Karpas-422 (cell line): ENCODE measurements around the gene MCM5. TPM values are rescaled to one million over a fixed set of nuclear protein-coding genes. Genes with fewer than 3 reads are reported as not detected.

ENCODE experiments used
- DNase-seq: peaks from one replicate; pipeline ENCODE4 v3.0.0-alpha.2; 2015
- H2AFZ ChIP-seq: fragments of 200-600 bp; sonication (generic); 2 replicates; pipeline ENCODE4 v1.6.1; 2014; ENCODE audit warnings: antibody characterized with exemption, low read length, mixed read lengths
- H3K27ac ChIP-seq: fragments of 200-600 bp; sonication (generic); 2 replicates; pipeline ENCODE4 v1.5.1; 2014; ENCODE audit warnings: mild to moderate bottlenecking, low read length, moderate library complexity
- H3K27me3 ChIP-seq: fragments of 200-600 bp; sonication (generic); 2 replicates; pipeline ENCODE4 v1.6.1; 2014; ENCODE audit warnings: low read length, mixed read lengths
- H3K36me3 ChIP-seq: fragments of 200-600 bp; sonication (generic); 2 replicates; pipeline ENCODE4 v1.6.1; 2014; ENCODE audit warnings: low read length, mixed read lengths; ENCODE audit not compliant: insufficient read depth
- H3K4me1 ChIP-seq: fragments of 200-600 bp; sonication (generic); 2 replicates; pipeline ENCODE4 v1.6.1; 2014; ENCODE audit warnings: mild to moderate bottlenecking, low read length, mixed read lengths
- H3K4me2 ChIP-seq: fragments of 200-600 bp; sonication (generic); 2 replicates; pipeline ENCODE4 v1.6.1; 2014; ENCODE audit warnings: low read length, low read depth, mild to moderate bottlenecking; ENCODE audit not compliant: poor library complexity, severe bottlenecking
- H3K4me3 ChIP-seq: fragments of 200-600 bp; sonication (generic); 2 replicates; pipeline ENCODE4 v1.5.1; 2014; ENCODE audit warnings: mild to moderate bottlenecking, antibody characterized with exemption, low read length, mixed read lengths
- H3K79me2 ChIP-seq: fragments of 200-600 bp; sonication (generic); 2 replicates; pipeline ENCODE4 v1.6.1; 2014; ENCODE audit warnings: mild to moderate bottlenecking, low read length, mixed read lengths
- H3K9ac ChIP-seq: fragments of 200-600 bp; sonication (generic); 2 replicates; pipeline ENCODE4 v1.6.0; 2014; ENCODE audit warnings: low read length
- H3K9me2 ChIP-seq: fragments of 200-600 bp; sonication (generic), shearing (Covaris generic); replicated peaks from 2 replicates; pipeline ENCODE4 v1.6.0; 2014; ENCODE audit warnings: mild to moderate bottlenecking, low read length, moderate library complexity; ENCODE audit not compliant: insufficient read depth
- H3K9me3 ChIP-seq: fragments of 300-700, 200-600 bp; sonication (generic); 2 replicates; pipeline ENCODE4 v1.6.1; 2014; ENCODE audit warnings: low read length, mixed read lengths
- H4K20me1 ChIP-seq: fragments of 200-600 bp; sonication (generic); 2 replicates; pipeline ENCODE4 v1.6.1; 2014; ENCODE audit warnings: mild to moderate bottlenecking, antibody characterized with exemption, low read length, low read depth; ENCODE audit not compliant: insufficient read depth
- total RNA-seq: library from RNA; depleted of rRNA; stranded (reverse); fragments of >200 nt; shearing (Covaris generic); gene quantifications from 2 replicates; pipeline ENCODE4 v1.2.3, GENCODE V29; 2014; ENCODE audit warnings: low replicate concordance

Gene MCM5
- total RNA-seq, 1 experiment from 2014 or later: 83.7 TPM

DNA sequence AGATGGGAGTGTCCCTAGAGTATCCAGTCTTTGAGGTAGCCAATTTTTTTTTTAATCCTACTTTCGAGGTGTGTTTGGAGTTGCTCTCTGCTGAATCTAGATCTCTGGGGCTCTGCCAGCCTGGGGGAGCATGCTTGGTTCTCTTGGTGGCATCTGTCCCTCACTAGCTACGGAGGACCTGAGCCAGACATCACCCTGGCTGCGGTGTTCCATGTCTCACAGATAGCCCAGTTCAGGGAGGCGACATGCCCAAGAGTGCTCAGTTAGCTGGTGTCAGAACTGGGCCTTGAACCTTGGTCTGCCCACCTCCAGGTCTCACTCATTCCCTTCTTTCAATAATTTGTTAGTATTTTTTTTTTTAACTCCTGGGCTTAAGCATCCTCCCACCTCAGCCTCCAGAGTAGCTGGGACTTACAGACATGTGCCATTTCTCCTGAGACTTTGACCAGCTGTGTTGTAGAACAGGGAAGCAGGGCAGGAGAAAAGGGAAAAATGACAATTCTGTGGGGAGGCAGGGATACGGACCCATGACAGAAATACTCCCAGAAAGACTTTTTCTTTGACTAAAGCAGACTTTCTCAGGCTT, 18.4 kb upstream of the MCM5 start:
- Histone ChIP-seq H3K4me2 (peak overlapping the region; percentile 56), H3K27ac (no peak overlapping the region), H2AFZ (no peak overlapping the region), H3K79me2 (no peaks in the 10 kb centered on the region), H3K4me1 (peaks cover 46% of the 10 kb centered on the region), H3K36me3 (no peaks in the 10 kb centered on the region), H3K9ac (peak overlapping the region; percentile 15; the same call in 1 of the 2 replicates), H4K20me1 (no peaks in the 10 kb centered on the region), H3K4me3 (peak overlapping the region; percentile 53; the same call in 1 of the 2 replicates), H3K9me3 (no peaks in the 10 kb centered on the region), H3K27me3 (no peaks in the 10 kb centered on the region), H3K9me2 (no peaks in the 10 kb centered on the region)
- no peak for DNase-seq

DNA sequence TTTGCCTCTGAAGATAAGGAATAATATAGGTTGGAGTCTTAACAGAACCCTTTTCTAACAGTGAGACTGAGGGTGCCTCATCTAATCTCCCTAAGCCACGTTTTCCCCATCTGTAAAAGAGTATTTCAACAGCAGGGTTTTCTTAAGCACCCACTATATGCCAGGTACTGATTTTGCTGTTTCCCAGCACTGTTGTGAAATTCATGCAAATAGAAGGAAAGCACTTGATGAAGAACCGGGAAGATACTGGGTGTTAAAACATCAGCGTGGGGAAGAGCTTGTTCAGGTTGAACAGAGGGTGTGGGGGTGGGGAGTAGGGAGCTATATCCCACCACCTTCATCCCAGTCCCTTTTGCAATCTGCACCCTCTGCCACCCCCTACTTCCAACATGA, 16.3 kb upstream of the MCM5 start:
- no peaks in the 10 kb centered on the region for H3K79me2 ChIP-seq
- H4K20me1 ChIP-seq: no peaks in the 10 kb centered on the region
- H3K27ac ChIP-seq: no peak overlapping the region
- no peaks in the 10 kb centered on the region for H3K9me2 ChIP-seq
- peaks cover 25% of the 10 kb centered on the region for H3K4me1 ChIP-seq
- H3K4me2 ChIP-seq: no peak overlapping the region
- H3K9me3 ChIP-seq: no peaks in the 10 kb centered on the region
- H2AFZ ChIP-seq: no peak overlapping the region
- H3K36me3 ChIP-seq: no peaks in the 10 kb centered on the region
- H3K4me3 ChIP-seq: no peak overlapping the region
- H3K9ac ChIP-seq: no peak overlapping the region
- no peaks in the 10 kb centered on the region for H3K27me3 ChIP-seq
- no peak for DNase-seq

DNA sequence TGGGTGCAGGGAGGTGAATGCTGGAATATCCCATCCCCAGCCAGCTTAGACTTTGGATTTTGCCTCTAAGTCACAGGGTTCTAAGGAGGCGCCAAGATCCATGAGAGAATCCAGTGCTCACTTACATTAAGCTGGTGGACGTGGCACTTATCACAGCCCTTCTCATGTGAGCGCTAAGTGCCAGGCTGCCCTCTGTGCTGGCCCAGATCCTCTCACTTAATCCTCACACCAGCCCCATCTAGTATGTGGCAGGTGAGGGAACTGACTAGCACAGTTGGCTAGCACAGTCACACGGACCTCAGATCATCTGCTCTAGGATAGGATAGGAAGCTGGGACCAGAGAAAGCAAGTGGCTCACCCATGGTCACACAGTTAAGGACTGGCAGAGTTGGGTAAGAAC, 15.4 kb upstream of the MCM5 start:
- Histone ChIP-seq H3K9me2 (no peaks in the 10 kb centered on the region), H3K4me3 (no peak overlapping the region), H3K9me3 (no peaks in the 10 kb centered on the region), H4K20me1 (no peaks in the 10 kb centered on the region), H3K9ac (no peak overlapping the region), H3K4me2 (no peak overlapping the region), H3K27me3 (no peaks in the 10 kb centered on the region), H3K36me3 (no peaks in the 10 kb centered on the region), H3K79me2 (no peaks in the 10 kb centered on the region), H3K4me1 (peaks cover 18% of the 10 kb centered on the region), H3K27ac (no peak overlapping the region), H2AFZ (0 out of 2 replicates have a peak overlapping the region, but pooled peaks have one; percentile 32)
- no peak for DNase-seq

DNA sequence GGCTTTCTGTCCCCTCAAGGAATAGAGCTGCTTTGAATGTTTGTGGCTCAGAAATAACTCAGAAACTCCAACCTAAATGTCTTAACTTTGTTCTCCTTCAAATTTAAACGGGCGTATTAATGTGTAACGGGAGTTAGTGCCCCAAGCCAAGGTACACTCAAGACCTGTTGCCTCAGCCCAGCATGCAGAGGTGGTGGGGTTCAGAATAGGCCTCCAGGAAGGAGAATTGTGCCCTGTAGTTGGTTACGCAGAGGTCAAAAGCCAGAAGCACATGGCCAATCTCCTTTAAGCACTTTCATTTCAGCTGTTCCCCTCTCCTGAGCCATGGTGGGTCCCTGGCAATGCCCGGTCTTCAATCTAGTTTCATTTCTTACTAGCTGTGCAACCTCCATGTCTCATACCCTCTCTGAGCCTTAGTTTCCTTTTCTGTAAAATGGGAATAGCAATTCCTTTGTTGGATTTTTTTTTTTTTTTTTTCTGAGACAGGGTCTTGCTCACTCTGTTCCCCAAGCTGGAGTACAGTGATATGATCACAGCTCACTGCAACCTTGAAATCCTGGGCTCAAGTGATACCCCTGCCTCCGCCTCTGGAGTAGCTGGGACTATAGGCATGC, 14.9 kb upstream of the MCM5 start:
- Histone ChIP-seq H3K4me1 (peaks cover 18% of the 10 kb centered on the region), H3K36me3 (no peaks in the 10 kb centered on the region), H2AFZ (0 out of 2 replicates have a peak overlapping the region, but pooled peaks have one; percentile 32), H3K27ac (no peak overlapping the region), H3K9me2 (no peaks in the 10 kb centered on the region), H3K4me2 (no peak overlapping the region), H3K27me3 (no peaks in the 10 kb centered on the region), H4K20me1 (no peaks in the 10 kb centered on the region), H3K9ac (no peak overlapping the region), H3K4me3 (no peak overlapping the region), H3K9me3 (no peaks in the 10 kb centered on the region), H3K79me2 (no peaks in the 10 kb centered on the region)
- DNase-seq: no peak

DNA sequence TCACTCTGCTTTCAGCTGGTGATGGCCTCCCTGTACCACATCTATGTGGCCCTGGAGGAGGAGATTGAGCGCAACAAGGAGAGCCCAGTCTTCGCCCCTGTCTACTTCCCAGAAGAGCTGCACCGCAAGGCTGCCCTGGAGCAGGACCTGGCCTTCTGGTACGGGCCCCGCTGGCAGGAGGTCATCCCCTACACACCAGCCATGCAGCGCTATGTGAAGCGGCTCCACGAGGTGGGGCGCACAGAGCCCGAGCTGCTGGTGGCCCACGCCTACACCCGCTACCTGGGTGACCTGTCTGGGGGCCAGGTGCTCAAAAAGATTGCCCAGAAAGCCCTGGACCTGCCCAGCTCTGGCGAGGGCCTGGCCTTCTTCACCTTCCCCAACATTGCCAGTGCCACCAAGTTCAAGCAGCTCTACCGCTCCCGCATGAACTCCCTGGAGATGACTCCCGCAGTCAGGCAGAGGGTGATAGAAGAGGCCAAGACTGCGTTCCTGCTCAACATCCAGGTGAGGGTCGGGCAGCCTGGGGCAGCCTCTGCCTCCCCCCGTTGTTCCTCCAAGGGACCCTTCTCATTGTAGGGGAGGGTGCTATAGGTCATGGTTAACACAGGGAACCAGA, 13.2 kb upstream of the MCM5 start:
- H4K20me1 ChIP-seq: no peaks in the 10 kb centered on the region
- no peaks in the 10 kb centered on the region for H3K27me3 ChIP-seq
- H3K79me2 ChIP-seq: no peaks in the 10 kb centered on the region
- no peak overlapping the region for H3K9ac ChIP-seq
- no peak for DNase-seq
- H3K4me2 ChIP-seq: no peak overlapping the region
- H3K27ac ChIP-seq: no peak overlapping the region
- no peak overlapping the region for H3K4me3 ChIP-seq
- peaks cover 5% of the 10 kb centered on the region for H3K4me1 ChIP-seq
- no peaks in the 10 kb centered on the region for H3K9me3 ChIP-seq
- H3K36me3 ChIP-seq: no peaks in the 10 kb centered on the region
- no peak overlapping the region for H2AFZ ChIP-seq
- no peaks in the 10 kb centered on the region for H3K9me2 ChIP-seq

DNA sequence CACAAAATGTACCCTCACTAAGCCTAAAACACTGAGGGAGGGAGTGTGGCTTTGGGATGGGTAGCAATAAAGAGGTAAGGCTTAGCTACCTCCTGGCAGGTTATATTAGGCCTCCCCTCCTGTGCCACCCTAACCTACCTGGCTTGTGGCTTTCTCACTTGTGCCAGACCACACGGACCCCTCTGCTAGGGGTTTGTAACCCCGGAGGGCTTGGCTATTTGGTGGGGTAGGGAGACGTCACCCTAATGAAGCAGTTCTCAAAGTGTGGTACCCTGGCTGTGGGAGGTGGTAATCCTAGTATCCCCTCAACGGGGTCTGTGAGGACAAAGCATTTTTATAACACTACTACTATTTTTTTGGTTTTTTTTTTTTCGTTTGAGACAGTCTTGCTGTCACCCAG, 9.0 kb upstream of the MCM5 start:
- H2AFZ ChIP-seq: no peak overlapping the region
- H3K9me3 ChIP-seq: no peaks in the 10 kb centered on the region
- H3K4me1 ChIP-seq: no peaks in the 10 kb centered on the region
- H4K20me1 ChIP-seq: no peaks in the 10 kb centered on the region
- no peak overlapping the region for H3K9ac ChIP-seq
- no peaks in the 10 kb centered on the region for H3K27me3 ChIP-seq
- no peak overlapping the region for H3K27ac ChIP-seq
- no peaks in the 10 kb centered on the region for H3K36me3 ChIP-seq
- no peaks in the 10 kb centered on the region for H3K9me2 ChIP-seq
- DNase-seq: no peak
- no peak overlapping the region for H3K4me2 ChIP-seq
- H3K4me3 ChIP-seq: no peak overlapping the region
- H3K79me2 ChIP-seq: no peaks in the 10 kb centered on the region

DNA sequence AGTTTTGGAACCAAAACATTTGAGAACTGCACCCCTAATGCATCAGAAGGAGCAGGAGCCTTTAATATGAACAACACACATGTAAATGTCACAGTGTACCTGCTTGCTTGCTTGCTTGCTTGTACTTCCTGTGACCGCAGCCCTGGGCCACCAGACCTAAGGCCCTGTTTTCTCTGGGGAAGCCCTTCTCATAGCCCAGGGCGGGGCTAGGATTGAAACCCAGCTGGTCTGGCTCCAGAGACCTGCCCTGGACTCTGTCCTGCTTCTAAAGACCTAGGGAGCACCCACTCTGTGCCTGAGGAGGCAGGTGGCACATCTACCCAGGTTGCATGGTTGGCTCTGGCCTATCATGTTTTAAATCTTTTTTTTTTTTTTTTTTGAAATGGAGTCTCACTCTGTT, 7.6 kb upstream of the MCM5 start:
- Histone ChIP-seq H3K9me2 (no peaks in the 10 kb centered on the region), H3K9ac (no peak overlapping the region), H2AFZ (0 out of 2 replicates have a peak overlapping the region, but pooled peaks have one; percentile 56), H4K20me1 (no peaks in the 10 kb centered on the region), H3K27ac (no peak overlapping the region), H3K27me3 (no peaks in the 10 kb centered on the region), H3K79me2 (no peaks in the 10 kb centered on the region), H3K4me2 (no peak overlapping the region), H3K36me3 (no peaks in the 10 kb centered on the region), H3K4me3 (no peak overlapping the region), H3K4me1 (no peaks in the 10 kb centered on the region), H3K9me3 (no peaks in the 10 kb centered on the region)
- no peak for DNase-seq

DNA sequence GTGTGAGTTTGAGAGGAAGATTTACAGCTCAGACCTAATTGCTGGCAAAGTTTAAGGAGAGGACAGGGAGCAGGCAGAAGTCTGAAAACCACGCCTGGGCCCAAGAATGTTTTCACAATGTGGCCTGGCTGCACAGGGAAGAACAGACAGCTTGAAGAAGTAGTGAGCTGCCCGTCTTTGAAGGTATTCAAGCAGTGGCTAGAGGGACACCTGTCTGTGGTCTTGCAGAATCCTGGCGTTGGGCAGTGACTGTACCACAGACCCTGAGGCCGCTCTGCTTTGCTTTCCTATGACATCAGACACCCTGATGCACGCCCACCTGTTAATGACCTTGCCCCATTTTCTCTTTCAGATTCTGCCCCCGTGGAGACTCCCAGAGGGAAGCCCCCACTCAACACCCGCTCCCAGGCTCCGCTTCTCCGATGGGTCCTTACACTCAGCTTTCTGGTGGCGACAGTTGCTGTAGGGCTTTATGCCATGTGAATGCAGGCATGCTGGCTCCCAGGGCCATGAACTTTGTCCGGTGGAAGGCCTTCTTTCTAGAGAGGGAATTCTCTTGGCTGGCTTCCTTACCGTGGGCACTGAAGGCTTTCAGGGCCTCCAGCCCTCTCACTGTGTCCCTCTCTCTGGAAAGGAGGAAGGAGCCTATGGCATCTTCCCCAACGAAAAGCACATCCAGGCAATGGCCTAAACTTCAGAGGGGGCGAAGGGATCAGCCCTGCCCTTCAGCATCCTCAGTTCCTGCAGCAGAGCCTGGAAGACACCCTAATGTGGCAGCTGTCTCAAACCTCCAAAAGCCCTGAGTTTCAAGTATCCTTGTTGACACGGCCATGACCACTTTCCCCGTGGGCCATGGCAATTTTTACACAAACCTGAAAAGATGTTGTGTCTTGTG, 6.6 kb upstream of the MCM5 start:
- no peaks in the 10 kb centered on the region for H3K79me2 ChIP-seq
- H3K9me3 ChIP-seq: no peaks in the 10 kb centered on the region
- H3K9me2 ChIP-seq: no peaks in the 10 kb centered on the region
- no peaks in the 10 kb centered on the region for H3K4me1 ChIP-seq
- H2AFZ ChIP-seq: no peak overlapping the region
- no peak overlapping the region for H3K4me3 ChIP-seq
- DNase-seq: no peak
- H3K36me3 ChIP-seq: no peaks in the 10 kb centered on the region
- no peak overlapping the region for H3K27ac ChIP-seq
- H4K20me1 ChIP-seq: no peaks in the 10 kb centered on the region
- H3K27me3 ChIP-seq: no peaks in the 10 kb centered on the region
- no peak overlapping the region for H3K9ac ChIP-seq
- H3K4me2 ChIP-seq: no peak overlapping the region
